ENCODE measurements around the gene PDE5A.

GRCh38 chr4:119479180-119479808 lies 149.3 kb downstream of the PDE5A start:
- TF ChIP-seq CTCF (IDR thresholded peaks at IDR 0.05; ENCODE audit: insufficient read depth, low read length, poor library complexity, severe bottlenecking) (no peak), EZH2phosphoT487 (conservative IDR thresholded peaks at IDR 0.05; ENCODE audit: low read length) (no peak)
